GM18499 (cell line): ENCODE measurements around the gene UBE2L3.

Experiments used
- ATAC-seq: cut with Tn5 transposase; IDR thresholded peaks from one replicate; pipeline ENCODE4 v1.9.1; 2021; ENCODE audit warnings: moderate number of reproducible peaks; ENCODE audit not compliant: insufficient read depth, unreplicated experiment

The UBE2L3 gene

GRCh38 chr22:21665047-21665851 is 97.7 kb downstream of the UBE2L3 start:
- no peak for ATAC-seq

- ATAC-seq: no peak
Observed at GRCh38 chr22:21666786-21667185, 99.3 kb downstream of the UBE2L3 start.

- no peak for ATAC-seq
Observed at GRCh38 chr22:21669026-21669425, 101.5 kb downstream of the UBE2L3 start.

DNA sequence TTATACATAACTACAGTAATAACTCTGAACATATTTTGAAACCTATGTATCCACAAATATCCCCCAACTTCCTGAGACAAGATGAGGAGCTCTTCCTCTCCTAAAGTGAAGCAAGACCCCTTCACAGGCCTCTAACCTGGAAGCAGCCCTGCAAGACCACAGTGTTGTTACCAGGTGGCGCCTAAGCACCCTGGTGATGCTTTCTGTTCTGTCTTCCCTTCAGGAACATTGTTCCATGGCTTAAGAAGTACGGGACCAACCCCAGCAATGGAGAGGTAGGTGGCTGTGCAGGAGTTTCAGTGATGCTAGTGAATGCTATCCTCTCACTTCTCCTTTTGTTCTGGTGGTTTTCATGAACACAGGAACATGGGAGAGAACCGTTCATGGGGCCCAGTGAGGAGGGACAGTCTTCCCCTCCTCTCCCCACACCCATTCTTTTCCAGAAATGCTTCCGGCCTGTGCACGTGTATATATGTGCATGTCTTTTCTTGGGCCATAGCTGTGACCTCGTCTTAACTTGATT is 104.7 kb downstream of the UBE2L3 start:
- no peak for ATAC-seq
